ENCODE measurements around the gene TUBGCP6.

The TUBGCP6 gene

DNA sequence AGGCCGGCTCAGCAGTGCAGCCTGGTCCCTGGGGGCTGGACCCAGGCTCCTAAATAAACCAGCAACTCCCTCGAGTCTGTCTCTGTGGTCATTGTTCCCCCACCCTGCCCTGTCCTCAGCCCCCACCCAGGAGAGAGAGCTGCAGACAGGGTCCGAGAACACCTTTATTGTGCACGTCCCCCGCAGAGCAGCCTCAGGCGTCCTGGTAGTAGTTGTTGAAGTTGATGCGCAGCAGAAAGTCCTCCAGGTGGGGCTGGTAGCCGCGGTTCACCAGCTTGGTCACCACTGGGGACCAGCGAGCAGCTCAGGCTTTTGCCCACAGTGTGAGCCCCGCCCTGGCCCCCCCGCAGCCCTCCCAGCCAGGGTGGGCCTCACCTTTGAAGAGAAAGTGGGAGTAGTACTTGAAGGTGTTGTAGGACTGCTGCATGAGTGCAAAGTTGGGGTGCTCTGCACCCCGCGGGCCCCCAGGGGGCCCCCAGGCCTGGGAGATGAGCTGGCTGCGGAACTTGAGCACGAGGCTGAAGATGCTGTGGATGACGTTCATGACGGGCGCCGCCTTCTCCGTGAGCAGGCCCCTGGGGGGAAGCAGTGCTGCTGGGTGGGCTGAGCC lies 27.2 kb downstream of the TUBGCP6 start (continued):
- TF ChIP-seq, protein P1, sequence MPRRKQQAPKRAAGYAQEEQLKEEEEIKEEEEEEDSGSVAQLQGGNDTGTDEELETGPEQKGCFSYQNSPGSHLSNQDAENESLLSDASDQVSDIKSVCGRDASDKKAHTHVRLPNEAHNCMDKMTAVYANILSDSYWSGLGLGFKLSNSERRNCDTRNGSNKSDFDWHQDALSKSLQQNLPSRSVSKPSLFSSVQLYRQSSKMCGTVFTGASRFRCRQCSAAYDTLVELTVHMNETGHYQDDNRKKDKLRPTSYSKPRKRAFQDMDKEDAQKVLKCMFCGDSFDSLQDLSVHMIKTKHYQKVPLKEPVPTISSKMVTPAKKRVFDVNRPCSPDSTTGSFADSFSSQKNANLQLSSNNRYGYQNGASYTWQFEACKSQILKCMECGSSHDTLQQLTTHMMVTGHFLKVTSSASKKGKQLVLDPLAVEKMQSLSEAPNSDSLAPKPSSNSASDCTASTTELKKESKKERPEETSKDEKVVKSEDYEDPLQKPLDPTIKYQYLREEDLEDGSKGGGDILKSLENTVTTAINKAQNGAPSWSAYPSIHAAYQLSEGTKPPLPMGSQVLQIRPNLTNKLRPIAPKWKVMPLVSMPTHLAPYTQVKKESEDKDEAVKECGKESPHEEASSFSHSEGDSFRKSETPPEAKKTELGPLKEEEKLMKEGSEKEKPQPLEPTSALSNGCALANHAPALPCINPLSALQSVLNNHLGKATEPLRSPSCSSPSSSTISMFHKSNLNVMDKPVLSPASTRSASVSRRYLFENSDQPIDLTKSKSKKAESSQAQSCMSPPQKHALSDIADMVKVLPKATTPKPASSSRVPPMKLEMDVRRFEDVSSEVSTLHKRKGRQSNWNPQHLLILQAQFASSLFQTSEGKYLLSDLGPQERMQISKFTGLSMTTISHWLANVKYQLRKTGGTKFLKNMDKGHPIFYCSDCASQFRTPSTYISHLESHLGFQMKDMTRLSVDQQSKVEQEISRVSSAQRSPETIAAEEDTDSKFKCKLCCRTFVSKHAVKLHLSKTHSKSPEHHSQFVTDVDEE (CRISPR knock-in tag; IDR thresholded peaks at IDR 0.05), result no peak
- TF ChIP-seq ZFP3 (CRISPR knock-in tag; IDR thresholded peaks at IDR 0.05) (no peak), CSDC2 (CRISPR knock-in tag; IDR thresholded peaks at IDR 0.05) (no peak), ZFP30 (CRISPR knock-in tag; IDR thresholded peaks at IDR 0.05) (no peak), SNAI2 (CRISPR knock-in tag; IDR thresholded peaks at IDR 0.05) (no peak), TCF4 (CRISPR knock-in tag; IDR thresholded peaks at IDR 0.05; ENCODE audit: borderline replicate concordance) (no peak)

DNA sequence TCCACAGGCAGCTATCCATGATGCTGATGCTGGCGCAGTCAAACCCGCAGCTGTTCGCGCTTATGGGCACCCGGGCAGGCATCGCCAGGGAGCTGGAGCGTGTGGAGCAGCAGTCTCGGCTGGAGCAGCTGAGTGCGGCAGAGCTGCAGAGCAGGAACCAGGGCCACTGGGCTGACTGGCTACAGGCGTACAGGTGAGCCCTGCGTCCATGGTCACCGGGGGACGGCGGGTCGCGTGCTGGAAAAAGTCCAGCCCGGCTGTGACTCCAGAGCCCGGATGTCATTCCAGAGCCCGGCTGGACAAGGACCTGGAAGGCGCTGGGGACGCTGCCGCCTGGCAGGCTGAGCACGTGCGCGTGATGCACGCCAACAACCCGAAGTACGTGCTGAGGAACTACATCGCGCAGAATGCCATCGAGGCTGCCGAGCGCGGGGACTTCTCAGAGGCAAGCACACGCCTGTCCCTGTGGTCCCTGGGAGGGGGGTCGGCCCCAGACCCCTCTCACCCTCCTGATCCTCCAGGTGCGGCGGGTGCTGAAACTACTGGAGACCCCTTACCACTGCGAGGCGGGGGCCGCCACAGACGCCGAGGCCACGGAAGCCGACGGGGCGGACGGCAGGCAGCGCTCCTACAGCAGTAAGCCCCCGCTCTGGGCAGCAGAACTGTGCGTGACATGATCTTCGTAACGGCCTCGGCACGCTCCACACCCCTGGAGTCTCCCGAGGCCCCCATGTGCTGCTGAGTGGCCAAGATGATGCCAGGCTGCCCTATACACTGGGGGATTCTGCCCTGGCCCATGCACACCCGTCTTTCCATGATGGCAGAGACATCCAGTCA lies 27.9 kb downstream of the TUBGCP6 start:
- TF ChIP-seq, protein P2, sequence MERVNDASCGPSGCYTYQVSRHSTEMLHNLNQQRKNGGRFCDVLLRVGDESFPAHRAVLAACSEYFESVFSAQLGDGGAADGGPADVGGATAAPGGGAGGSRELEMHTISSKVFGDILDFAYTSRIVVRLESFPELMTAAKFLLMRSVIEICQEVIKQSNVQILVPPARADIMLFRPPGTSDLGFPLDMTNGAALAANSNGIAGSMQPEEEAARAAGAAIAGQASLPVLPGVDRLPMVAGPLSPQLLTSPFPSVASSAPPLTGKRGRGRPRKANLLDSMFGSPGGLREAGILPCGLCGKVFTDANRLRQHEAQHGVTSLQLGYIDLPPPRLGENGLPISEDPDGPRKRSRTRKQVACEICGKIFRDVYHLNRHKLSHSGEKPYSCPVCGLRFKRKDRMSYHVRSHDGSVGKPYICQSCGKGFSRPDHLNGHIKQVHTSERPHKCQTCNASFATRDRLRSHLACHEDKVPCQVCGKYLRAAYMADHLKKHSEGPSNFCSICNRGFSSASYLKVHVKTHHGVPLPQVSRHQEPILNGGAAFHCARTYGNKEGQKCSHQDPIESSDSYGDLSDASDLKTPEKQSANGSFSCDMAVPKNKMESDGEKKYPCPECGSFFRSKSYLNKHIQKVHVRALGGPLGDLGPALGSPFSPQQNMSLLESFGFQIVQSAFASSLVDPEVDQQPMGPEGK (CRISPR knock-in tag; IDR thresholded peaks at IDR 0.05; ENCODE audit: borderline replicate concordance), result no peak
- TF ChIP-seq RARB (CRISPR knock-in tag; IDR thresholded peaks at IDR 0.05) (no peak), ESRRG (CRISPR knock-in tag; IDR thresholded peaks at IDR 0.05) (no peak), GLIS3 (CRISPR knock-in tag; IDR thresholded peaks at IDR 0.05) (no peak), PPARA (CRISPR knock-in tag; IDR thresholded peaks at IDR 0.05; ENCODE audit: borderline replicate concordance) (no peak), SNAI2 (CRISPR knock-in tag; IDR thresholded peaks at IDR 0.05) (no peak), ZFP3 (CRISPR knock-in tag; IDR thresholded peaks at IDR 0.05) (no peak), ISL1 (CRISPR knock-in tag; IDR thresholded peaks at IDR 0.05) (no peak)
- TF ChIP-seq, protein P3, sequence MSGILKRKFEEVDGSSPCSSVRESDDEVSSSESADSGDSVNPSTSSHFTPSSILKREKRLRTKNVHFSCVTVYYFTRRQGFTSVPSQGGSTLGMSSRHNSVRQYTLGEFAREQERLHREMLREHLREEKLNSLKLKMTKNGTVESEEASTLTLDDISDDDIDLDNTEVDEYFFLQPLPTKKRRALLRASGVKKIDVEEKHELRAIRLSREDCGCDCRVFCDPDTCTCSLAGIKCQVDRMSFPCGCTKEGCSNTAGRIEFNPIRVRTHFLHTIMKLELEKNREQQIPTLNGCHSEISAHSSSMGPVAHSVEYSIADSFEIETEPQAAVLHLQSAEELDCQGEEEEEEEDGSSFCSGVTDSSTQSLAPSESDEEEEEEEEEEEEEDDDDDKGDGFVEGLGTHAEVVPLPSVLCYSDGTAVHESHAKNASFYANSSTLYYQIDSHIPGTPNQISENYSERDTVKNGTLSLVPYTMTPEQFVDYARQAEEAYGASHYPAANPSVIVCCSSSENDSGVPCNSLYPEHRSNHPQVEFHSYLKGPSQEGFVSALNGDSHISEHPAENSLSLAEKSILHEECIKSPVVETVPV (CRISPR knock-in tag; IDR thresholded peaks at IDR 0.05), result no peak
- TF ChIP-seq, protein P4, sequence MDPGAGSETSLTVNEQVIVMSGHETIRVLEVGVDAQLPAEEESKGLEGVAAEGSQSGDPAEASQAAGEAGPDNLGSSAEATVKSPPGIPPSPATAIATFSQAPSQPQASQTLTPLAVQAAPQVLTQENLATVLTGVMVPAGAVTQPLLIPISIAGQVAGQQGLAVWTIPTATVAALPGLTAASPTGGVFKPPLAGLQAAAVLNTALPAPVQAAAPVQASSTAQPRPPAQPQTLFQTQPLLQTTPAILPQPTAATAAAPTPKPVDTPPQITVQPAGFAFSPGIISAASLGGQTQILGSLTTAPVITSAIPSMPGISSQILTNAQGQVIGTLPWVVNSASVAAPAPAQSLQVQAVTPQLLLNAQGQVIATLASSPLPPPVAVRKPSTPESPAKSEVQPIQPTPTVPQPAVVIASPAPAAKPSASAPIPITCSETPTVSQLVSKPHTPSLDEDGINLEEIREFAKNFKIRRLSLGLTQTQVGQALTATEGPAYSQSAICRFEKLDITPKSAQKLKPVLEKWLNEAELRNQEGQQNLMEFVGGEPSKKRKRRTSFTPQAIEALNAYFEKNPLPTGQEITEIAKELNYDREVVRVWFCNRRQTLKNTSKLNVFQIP (CRISPR knock-in tag; IDR thresholded peaks at IDR 0.05; ENCODE audit: borderline replicate concordance, low read depth), result no peak
- no peak for ATAC-seq

DNA sequence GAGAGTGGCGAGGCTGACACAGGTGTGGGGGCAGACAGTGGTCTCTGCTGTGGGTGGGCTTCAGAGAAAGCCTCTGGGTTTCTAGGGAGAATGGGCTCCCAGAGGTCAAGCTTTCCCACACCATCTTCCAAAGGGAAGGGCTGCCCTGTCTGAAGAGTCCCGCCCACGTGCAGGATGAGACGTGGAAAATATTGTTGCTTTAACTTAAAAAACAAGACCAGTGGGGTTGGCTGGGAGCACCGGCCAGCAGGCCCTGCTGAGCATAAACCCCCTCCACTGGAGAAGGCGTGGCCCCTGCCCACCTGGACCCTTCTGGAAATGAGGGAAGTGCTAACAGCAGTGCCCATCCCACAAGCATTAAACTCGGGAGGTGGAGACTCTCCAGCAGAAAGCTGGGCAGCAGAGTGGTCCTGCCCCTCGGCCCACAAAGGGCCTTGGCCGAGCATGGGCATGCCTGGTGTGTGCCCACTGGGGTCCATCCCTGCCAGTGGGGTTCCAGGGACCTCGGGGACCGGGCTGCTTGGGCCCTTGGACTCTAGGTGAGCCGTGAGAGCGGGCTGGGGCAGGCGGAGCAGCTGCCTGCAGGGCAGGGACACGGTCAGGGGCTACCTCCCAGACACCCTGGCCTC lies 28.7 kb downstream of the TUBGCP6 start:
- no peak for ATAC-seq
- no peak for TF ChIP-seq ZNF70 (CRISPR knock-in tag; IDR thresholded peaks at IDR 0.05)
- TF ChIP-seq OSR1 (CRISPR knock-in tag; IDR thresholded peaks at IDR 0.05), result no peak
- no peak for TF ChIP-seq ZNF565 (CRISPR knock-in tag; conservative IDR thresholded peaks at IDR 0.05; ENCODE audit: low read depth)
- no peak for TF ChIP-seq TCF4 (CRISPR knock-in tag; IDR thresholded peaks at IDR 0.05; ENCODE audit: borderline replicate concordance)

DNA sequence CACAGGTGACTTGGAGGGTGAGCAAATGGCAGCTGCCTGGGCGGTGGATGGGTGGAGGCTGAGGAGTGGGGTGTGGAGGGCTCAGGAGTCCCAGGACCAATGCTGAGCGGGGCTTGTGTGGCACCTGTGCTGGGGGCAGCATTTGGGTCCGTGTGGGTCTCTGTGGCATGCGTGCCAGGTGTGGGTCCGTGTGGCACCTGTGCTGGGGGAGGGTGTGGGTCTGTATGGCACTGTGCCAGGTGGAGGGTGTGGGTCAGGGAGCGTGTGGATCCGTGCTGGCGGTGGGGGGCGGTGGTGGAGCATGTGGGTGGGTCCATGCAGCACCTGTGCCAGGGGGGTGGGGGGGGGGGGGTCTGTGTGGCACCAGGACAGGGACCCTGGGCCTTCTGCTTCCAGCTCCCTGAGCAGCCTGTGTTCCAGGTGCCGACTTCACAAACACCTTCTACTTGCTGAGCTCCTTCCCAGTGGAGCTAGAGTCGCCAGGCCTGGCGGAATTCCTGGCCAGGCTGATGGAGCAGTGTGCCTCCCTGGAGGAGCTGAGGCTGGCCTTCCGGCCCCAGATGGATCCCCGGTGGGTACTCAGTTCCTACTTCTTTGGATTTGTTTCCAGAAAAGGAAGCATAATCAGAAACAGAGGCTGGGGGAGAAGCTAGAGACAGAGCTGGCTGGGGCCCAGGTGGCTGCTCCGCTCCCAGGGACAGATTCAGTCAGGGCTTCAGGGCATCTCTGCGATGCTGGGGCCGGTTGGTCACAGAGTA lies 29.3 kb downstream of the TUBGCP6 start:
- ATAC-seq, result no peak
- TF ChIP-seq ZFP30 (CRISPR knock-in tag; IDR thresholded peaks at IDR 0.05) (no peak), ZC3H10 (CRISPR knock-in tag; IDR thresholded peaks at IDR 0.05) (no peak), ISL1 (CRISPR knock-in tag; IDR thresholded peaks at IDR 0.05) (no peak), TCF4 (CRISPR knock-in tag; IDR thresholded peaks at IDR 0.05; ENCODE audit: borderline replicate concordance) (no peak), SNAI2 (CRISPR knock-in tag; IDR thresholded peaks at IDR 0.05) (no peak), PPARA (CRISPR knock-in tag; IDR thresholded peaks at IDR 0.05; ENCODE audit: borderline replicate concordance) (no peak)
- TF ChIP-seq, protein P5, sequence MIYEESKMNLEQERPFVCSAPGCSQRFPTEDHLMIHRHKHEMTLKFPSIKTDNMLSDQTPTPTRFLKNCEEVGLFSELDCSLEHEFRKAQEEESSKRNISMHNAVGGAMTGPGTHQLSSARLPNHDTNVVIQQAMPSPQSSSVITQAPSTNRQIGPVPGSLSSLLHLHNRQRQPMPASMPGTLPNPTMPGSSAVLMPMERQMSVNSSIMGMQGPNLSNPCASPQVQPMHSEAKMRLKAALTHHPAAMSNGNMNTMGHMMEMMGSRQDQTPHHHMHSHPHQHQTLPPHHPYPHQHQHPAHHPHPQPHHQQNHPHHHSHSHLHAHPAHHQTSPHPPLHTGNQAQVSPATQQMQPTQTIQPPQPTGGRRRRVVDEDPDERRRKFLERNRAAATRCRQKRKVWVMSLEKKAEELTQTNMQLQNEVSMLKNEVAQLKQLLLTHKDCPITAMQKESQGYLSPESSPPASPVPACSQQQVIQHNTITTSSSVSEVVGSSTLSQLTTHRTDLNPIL (CRISPR knock-in tag; IDR thresholded peaks at IDR 0.05; ENCODE audit: low read depth), result no peak
- TF ChIP-seq, protein P2 (CRISPR knock-in tag; IDR thresholded peaks at IDR 0.05; ENCODE audit: borderline replicate concordance), result no peak

Data from SK-N-SH treated with all-trans-retinoic acid at 6 μM for 48 hours (cell line).